ENCODE results near the gene PLA2R1. TPM values are rescaled to one million over a fixed set of nuclear protein-coding genes. Genes with fewer than 3 reads are reported as not detected.

Gene PLA2R1
- total and polyA plus RNA-seq, 2 of the 4 experiments (the other 2 are of a cell fraction): 0.43 to 0.54 TPM

DNA sequence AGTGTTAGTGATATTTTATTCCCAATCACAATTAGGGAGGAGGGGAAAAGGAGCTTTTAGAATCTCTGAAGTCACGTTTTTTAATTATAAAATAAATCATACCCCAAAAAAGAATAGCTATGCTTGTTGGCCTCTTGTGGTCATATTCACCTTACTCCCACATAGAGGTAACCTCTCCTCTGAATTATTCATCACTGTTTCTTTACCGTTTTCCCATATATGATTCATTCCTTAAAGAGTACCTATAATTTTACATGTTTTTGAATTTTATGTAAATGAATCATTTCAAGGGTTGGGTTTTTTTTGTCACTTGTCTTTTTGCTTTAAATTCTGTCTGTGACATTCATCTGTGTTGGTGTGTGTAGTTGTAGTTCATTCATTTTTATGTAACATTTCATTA, 153.8 kb downstream of the PLA2R1 start:
- H3K9me1 ChIP-seq (ENCODE audit: insufficient read depth, low read length): no peaks in the 10 kb centered on the region
- in situ Hi-C loops (cut with MboI; ENCODE audit: low sequenced_read_pairs) (no loop called here), dilution Hi-C loops (cut with HindIII; ENCODE audit: low sequenced_read_pairs, unreplicated experiment) (no loop called here), intact Hi-C loops (cut with micrococcal nuclease) (no loop called here)
- H2BK120ac ChIP-seq (ENCODE audit: low read depth, low read length): no peak overlapping the region
- no peak for DNase-seq
- no CpG with 5 or more reads among the region's 2 CpGs for WGBS, 2 experiments (ENCODE audit: extremely low coverage in 2 of 2, insufficient read length in 1 of 2)
- no peak overlapping the region for H3K9ac ChIP-seq (ENCODE audit: low read depth, low read length)
- no peak overlapping the region for H2AK5ac ChIP-seq (ENCODE audit: low read depth, low read length)
- no peaks in the 10 kb centered on the region for H4K20me1 ChIP-seq (ENCODE audit: insufficient read depth, low read length)
- ChIA-PET POLR2A (ENCODE audit: unreplicated experiment) (no interaction called here), CTCF (interaction anchor here (1.5 kb wide), 1 partner anchor 13 kb away, joined by 4 read pairs; no protein-coding TSS in a partner anchor)
- no peak overlapping the region for H4K91ac ChIP-seq (ENCODE audit: insufficient read depth, low read depth, low read length)
- no peak overlapping the region for H3K4ac ChIP-seq (ENCODE audit: low read depth, low read length)
- TF ChIP-seq MAFK (IDR thresholded peaks at IDR 0.05; ENCODE audit: low read depth, low read length) (no peak), RFX5 (IDR thresholded peaks at IDR 0.05; ENCODE audit: low read depth, low read length) (no peak), MXI1 (IDR thresholded peaks at IDR 0.05; ENCODE audit: borderline replicate concordance, low read depth, low read length) (no peak), RAD21 (IDR thresholded peaks at IDR 0.05; ENCODE audit: low read length) (no peak), CEBPB (IDR thresholded peaks at IDR 0.05; ENCODE audit: low read depth, low read length) (no peak), POLR2A (IDR thresholded peaks at IDR 0.05; ENCODE audit: low read depth, low read length) (no peak), SMC3 (IDR thresholded peaks at IDR 0.05; ENCODE audit: low read depth, low read length) (no peak), BHLHE40 (IDR thresholded peaks at IDR 0.05; ENCODE audit: low read depth, low read length) (no peak)
- no peak overlapping the region for H3K56ac ChIP-seq (ENCODE audit: extremely low read depth, insufficient read depth, low read length)
- H3K4me1 ChIP-seq (ENCODE audit: control insufficient read depth, insufficient read depth, low read length): no peaks in the 10 kb centered on the region
- no peak overlapping the region for H4K8ac ChIP-seq (ENCODE audit: low read depth in 2 of 2, low read length in 2 of 2)
- no peak overlapping the region for H2BK20ac ChIP-seq (ENCODE audit: low read depth, low read length)
- H3K4me2 ChIP-seq (ENCODE audit: low read depth, low read length): no peak overlapping the region
- no peak overlapping the region for H3K4me3 ChIP-seq (ENCODE audit: insufficient read depth, low read depth, low read length)
- ATAC-seq (ENCODE audit: low read depth): no peak
- peaks cover 4% of the 10 kb centered on the region; the same call in 1 of the 2 replicates for H3K9me3 ChIP-seq (ENCODE audit: control insufficient read depth, insufficient read depth, low read length)
- no peak overlapping the region for H3K27ac ChIP-seq (ENCODE audit: insufficient read depth, low read length)
- no TSS peak for BruUV-seq (replicated peaks)
- no peaks in the 10 kb centered on the region for H3K79me1 ChIP-seq (ENCODE audit: low read depth in 1 of 2, low read length in 2 of 2)
- H3K14ac ChIP-seq (replicated peaks; ENCODE audit: low read depth, low read length): no peak overlapping the region
- no peak overlapping the region for H2BK15ac ChIP-seq (ENCODE audit: low read depth, low read length)
- no peak overlapping the region for H4K5ac ChIP-seq (ENCODE audit: low read depth, low read length)
- no peak overlapping the region for H2AK9ac ChIP-seq (replicated peaks; ENCODE audit: low read depth, low read length, poor library complexity)
- H3K27me3 ChIP-seq (ENCODE audit: control insufficient read depth, insufficient read depth, low read length): peaks cover 37% of the 10 kb centered on the region
- H2AFZ ChIP-seq (replicated peaks; ENCODE audit: low read length, poor library complexity): no peak overlapping the region
- H3K18ac ChIP-seq (ENCODE audit: low read depth, low read length): no peak overlapping the region
- H3K36me3 ChIP-seq (ENCODE audit: control insufficient read depth, insufficient read depth, low read length): no peaks in the 10 kb centered on the region
- no peak overlapping the region for H3K23ac ChIP-seq (ENCODE audit: low read depth, low read length)
- no peak overlapping the region for H2BK5ac ChIP-seq (ENCODE audit: low read depth, low read length, poor library complexity, severe bottlenecking)
